A549 treated with GW870086 at 1 μM for 4 hours (cell line): ENCODE measurements around the gene PRCP. TPM values are rescaled to one million over a fixed set of nuclear protein-coding genes. Genes with fewer than 3 reads are reported as not detected.

Experiments used
- total RNA-seq: library from RNA; stranded (reverse); fragments of 200-300 nt; extraction: Qiagen RNA extraction; gene quantifications from 5 replicates; pipeline ENCODE4 v1.2.3, GENCODE V29; 2022; ENCODE audit warnings: low read depth

Gene PRCP
- 47.1 to 51.3 TPM (median 50.3 TPM) in 5 replicates for total RNA-seq

GRCh38 chr11:82900277-82901164, at the start of gene PRCP:
TSS of gene PRCP (minus strand) at chr11:82900430. CDS start at chr11:82900402, 28 bp downstream.

GRCh38 chr11:82901165-82901921, 1.1 kb upstream of the PRCP start, which contains the start of gene DDIAS:
TSS of gene DDIAS (plus strand) at chr11:82901736. CDS start at chr11:82914739, 13,003 bp downstream.

Other genes with a start within 250 kb of the PRCP start
- gene FAM181B, start 166.6 kb downstream of the PRCP start, total RNA-seq: 0.05 to 0.07 TPM (median 0.05 TPM) in 3 of 5 replicates, not detected in the others
- gene DDIAS, start 1.3 kb upstream of the PRCP start, total RNA-seq: 13.3 to 17.4 TPM (median 16.5 TPM) in 5 replicates
- gene RAB30, start 171.5 kb upstream of the PRCP start, total RNA-seq: 5.1 to 7.3 TPM (median 5.7 TPM) in 5 replicates